GM21529 (cell line): Measurements from ENCODE around the gene LPCAT4.
A peak's percentile ranks its signal among the peaks of the same experiment; 100 is the strongest.
"Not testable (repeated sequence)": the region's sequence is repeated elsewhere in the genome, so short reads cannot be mapped to it uniquely, and the experiment has no call there.

Experiments used
- ATAC-seq: cut with Tn5 transposase; IDR thresholded peaks from one replicate; pipeline ENCODE4 v1.9.1; 2021; ENCODE audit not compliant: unreplicated experiment

The LPCAT4 gene, protein sequence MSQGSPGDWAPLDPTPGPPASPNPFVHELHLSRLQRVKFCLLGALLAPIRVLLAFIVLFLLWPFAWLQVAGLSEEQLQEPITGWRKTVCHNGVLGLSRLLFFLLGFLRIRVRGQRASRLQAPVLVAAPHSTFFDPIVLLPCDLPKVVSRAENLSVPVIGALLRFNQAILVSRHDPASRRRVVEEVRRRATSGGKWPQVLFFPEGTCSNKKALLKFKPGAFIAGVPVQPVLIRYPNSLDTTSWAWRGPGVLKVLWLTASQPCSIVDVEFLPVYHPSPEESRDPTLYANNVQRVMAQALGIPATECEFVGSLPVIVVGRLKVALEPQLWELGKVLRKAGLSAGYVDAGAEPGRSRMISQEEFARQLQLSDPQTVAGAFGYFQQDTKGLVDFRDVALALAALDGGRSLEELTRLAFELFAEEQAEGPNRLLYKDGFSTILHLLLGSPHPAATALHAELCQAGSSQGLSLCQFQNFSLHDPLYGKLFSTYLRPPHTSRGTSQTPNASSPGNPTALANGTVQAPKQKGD

DNA sequence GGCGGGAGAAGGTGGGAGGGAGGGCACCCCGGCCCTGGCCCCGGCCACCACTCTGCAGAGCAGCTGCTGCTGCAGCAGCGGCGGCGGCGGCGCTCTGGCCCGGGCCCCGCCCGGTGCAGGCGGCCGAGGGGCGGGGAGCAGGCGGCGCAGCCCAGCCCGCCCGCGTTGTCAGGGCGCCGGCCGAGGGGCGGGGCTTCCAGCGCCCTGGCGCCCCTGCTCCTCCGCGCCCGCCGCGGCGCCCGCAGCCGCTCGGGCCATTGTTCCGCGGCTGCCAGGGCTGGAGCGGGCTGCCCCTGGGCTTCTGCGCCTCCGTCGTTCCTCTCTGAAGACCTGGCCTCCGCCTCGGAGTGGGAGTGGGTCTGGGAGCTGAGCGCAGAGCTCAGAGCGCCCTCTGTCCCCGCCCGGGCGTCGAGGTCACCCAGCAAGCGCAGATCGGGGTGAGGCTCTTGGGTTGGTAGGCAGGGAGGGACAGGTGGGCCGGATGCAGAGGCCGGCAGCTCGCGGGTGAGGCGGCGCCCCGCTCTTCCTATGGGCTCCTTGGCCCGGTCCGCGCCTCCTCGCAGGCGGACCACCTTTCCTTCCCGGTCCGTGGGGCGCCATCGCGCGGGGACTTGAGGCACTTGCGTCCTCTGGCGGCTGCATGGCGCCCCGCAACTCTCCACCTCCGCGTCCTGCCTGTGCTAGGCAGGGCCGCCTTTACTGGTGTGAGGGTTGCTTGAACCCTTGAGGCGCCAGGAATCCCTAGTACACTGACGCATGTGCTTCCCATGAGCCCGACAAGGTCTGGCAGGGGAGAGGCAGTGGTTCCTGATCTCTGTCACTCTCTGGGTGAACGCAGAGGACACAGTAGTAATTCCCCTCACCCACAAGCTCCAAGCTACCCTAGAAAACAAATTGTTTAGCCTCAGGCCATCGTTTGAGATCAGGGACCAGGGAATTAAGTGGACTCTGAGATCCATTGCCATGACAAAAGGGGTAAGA is at the start of gene LPCAT4:
Gene LPCAT4 (minus strand): TSS at position 96 of the 981 bp plus-strand sequence. CDS start 96 bp downstream, outside the sequence.
- ATAC-seq, result peak; percentile 65

DNA sequence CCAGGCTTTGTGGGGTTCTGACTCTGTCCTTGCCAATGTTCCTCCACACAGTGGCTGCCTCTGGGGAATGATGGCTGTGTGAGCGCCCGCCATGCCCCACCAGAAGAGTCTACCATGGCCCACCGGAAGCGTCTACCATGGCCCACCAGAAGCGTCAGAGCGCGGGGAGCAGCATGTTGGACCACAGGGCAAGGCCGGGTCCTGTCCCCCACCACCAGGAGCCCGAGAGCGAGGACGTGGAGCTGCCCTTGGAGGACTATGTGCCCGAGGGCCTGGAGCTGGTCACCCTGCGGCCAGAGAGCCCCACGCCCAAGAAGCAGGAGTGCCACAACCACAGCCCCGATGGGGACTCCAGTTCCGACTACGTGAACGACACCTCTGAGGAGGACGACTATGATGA is 42.5 kb upstream of the LPCAT4 start:
- not testable (repeated sequence) for ATAC-seq

DNA sequence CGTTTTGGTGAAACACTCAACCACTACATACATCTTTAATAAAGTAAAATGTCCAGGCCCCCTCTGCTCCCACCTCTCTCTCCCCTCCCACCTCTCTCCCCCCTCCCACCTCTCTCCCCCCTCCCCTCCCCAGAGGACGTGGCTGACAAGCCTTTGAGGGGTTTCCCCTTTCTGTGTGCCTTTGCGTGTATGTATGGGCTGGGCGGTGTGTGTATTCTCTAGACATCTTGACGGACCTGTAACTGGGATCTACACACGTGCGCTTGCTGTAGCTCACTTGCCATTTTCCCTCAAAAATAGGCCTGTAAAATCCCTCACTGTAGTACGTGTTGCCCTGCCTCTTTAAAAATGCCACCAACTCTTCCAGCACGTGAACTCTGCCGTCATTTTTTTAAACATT is 42.0 kb upstream of the LPCAT4 start:
- ATAC-seq, result not testable (repeated sequence)

DNA sequence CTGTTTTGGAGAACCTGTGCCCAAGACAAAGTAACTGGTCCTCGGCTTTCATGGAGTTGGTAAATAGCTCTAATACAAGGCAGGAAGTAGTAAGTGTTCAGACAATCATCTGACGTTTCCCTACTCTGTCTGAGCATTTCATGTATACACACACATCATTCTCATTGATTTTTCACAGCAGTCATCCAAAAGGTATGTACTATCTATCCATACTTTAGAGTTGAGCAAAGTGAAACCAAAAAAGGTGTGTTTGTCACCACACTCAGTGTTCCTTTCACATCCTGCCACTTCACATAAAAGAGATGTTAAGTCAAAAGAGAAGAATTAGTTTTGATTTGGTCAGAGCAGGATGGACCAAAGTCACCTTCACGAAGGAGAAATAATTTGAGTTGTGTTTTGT is 36.9 kb upstream of the LPCAT4 start:
- ATAC-seq, result not testable (repeated sequence)

DNA sequence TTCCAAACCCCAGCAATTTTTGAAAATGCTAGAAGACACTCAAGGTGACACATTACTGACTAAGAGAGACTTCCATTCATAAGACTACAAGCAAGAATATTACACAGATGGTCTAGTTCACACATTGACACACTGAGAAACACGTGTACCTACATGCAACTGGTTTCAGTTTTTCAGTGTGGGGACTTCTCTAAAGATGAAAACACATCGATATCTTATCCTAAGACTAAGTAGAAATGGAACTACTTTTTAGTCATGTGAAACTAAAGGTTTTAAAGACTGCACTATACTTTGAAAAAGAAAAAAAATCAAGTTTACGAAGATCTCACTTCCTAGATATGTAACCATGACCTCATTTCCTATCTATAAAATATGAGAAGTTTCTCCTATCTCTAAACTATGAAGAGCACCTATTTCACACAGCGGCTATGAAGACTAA is 36.2 kb upstream of the LPCAT4 start:
- ATAC-seq, result peak; percentile 58

DNA sequence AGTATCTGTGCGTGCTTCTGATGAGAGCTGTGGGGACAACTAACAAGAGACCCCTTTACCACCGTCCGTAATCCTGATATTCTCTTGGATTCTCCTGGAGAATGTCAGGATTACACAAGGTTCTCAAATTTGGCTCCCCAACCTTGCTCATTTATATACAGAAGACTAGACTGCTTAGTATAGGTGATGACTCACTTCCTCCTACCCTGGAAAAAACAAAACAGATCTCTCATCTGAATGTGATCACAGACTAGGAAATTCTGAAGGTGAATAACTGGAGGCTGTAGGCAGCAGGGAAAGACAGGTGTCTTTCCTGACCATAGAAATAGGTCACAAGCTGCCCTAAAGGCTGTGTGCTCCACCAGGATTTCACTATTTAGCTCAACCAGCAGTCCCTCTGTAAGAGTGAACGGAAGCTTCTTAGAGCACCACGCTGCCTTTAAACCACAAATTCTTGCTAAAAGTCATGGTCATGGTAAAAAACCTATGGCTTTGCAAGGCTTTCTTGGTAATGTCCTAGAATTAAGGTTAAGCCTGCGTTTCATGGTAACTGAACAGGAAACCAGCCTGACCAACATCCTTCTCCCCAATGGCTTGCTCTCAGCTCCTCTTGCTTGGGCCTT is 30.8 kb upstream of the LPCAT4 start:
- ATAC-seq, result not testable (repeated sequence)

DNA sequence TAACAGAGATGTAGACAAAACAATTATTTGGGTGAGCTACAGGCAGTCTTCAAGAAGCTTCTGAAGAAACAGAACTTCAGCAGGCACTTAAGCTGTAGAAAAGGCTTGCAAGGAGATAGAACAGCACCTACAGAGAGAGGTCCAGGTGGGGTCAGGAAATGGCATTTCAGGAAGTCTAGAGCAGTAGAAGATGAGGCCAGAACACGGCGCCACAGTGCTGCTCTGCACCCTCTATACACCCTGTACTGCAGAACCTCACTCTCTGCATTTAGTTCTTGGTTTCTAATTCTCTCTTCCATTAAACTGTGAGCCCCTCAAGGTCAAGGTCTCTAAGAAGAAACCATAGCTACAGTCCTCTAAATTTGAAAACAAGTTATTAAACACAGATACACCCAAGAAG is 26.0 kb upstream of the LPCAT4 start:
- not testable (repeated sequence) for ATAC-seq

DNA sequence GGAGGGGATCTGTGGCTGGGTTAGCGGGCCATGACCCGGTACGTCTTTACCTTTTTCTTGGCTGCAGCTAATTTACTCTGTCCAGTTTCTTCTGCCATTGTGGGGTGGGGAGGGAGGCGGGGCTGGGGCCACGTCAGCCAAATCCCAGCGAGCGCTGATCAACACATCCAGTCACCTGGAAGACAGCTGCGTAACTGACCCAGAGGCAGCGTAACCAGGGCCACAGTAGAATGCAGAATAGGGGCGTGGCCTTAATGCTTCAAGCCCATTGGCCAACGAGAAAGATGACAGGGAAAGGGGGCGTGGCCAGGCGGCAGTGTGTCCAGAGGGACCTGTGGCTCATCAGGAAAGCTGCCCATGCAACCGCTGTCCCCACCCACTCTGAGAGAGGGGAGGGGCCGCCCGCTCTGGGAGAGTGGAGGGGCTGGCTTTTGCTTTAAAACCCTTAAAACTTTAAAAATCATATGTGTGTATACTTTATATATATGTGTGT is 22.6 kb upstream of the LPCAT4 start:
- not testable (repeated sequence) for ATAC-seq

DNA sequence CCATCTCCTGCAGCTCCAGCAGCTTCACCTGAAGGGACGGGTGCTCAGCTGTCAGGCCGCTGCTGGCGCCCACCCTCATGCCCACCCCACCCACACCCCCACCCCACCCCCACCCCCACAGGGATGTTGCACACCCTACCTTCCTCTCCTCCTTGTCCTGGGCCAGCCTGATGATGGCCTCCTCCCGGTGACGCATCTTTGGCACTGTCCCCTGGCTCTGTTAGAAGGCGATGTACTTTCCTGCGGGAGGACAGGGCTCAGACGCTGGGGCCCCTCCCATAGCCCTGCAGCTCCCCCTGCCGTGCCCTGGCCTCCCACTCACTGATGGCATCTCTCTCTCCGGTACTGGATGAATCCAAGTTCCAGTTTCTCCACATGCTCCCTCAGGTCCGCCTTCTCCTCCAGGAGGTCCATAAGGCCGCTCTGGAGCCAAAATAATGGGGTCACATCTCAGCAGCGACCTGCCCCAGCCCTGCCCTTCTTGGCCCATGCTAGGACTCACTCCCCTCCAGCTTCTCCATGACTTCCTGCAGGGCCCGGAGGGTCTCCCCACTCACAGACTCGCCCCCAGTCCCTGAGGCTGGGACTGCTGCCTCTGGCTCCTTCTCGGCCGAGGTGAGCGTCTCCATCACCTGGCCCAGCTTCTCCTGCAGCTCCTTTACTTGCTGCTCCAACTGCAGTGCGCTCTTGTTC is 15.0 kb upstream of the LPCAT4 start:
- not testable (repeated sequence) for ATAC-seq

DNA sequence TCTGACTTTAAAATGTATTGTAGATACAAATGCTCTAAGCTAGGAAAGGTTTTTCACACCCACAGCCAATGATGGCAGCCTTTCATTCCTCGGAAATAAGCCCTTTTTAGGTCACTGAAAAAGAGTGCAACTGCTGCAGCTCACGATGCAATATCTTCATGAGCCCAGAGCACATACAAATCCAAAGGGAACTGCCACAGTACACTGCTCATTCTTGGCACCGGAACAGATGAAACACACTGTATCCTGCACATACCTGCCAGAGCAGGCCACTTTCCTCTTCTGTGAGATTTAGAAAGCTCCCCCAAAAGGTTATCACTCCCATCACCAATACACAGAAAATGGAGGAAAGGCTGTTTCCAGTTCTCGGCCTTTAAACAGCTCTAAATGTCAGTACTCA is 13.5 kb upstream of the LPCAT4 start:
- not testable (repeated sequence) for ATAC-seq

DNA sequence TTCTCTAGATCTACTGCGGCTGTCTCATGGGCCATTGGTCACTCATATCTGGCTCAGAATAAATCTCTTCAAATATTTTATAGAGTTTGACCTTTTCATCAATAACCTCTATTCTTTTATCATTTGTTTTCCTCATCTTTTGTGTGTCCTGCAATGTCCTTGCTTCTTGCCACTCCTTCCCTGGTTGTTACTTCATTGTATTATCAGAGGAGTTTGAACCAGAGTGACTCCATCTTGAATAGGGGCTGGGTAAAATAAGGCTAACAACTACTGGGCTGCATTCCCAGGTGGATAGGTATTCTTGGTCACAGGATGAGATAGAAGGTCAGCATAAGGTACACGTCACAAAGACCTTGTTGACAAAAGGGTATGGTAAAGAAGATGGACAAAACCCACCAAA is 9.9 kb upstream of the LPCAT4 start:
- no peak for ATAC-seq

DNA sequence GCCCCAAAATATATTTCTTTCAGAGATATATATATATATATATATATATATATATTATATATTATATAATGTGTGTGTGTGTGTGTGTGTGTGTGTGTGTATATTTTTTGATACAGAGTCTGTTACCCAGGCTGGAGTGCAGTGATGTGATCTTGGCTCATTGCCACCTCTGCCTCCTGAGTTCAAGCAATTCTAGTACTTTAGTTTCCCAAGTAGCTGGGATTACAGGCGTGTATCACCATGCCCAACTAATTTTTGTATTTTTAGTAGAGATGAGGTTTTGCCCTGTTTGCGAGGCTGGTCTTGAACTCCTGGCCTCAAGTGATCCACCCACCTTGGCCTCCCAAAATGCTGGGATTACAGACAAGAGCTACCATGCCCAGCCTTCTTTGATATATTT is 8.5 kb upstream of the LPCAT4 start:
- not testable (repeated sequence) for ATAC-seq

DNA sequence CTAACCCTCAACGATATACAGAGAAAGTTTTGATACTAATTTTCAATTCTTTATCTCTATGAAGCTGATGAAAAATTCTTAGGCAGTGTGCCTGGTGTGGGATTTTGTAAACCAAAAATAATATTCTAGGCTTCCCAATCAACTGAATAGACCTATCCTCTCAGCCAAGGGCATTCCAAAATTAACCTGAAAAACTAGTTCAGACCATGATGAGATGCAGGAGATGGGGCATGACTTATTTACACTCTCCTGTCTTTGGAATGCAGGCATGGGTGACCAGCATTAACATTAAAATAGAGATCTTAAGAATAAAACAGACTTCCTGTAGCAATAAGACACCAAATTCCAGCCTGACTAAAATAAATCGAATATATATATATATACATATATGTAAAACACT is 7.8 kb upstream of the LPCAT4 start:
- no peak for ATAC-seq

DNA sequence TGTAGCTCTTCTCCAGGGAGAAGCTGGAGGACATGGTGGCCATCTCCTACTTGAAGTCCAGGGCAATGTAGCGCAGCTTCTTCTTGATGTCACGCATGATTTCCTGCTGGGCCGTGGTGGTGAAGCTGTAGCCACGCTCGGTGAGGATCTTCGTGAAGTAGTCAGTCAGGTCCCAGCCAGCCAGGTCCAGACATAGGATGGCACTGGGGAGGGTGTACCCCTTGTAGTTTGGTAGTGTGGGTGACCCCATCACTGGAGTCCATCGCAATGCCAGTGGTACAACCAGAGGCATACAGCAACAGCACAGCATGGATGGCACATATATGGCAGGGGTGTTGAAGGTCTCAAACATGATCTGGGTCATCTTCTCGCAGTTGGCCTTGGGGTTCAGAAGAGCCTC is 7.0 kb upstream of the LPCAT4 start:
- ATAC-seq, result no peak

DNA sequence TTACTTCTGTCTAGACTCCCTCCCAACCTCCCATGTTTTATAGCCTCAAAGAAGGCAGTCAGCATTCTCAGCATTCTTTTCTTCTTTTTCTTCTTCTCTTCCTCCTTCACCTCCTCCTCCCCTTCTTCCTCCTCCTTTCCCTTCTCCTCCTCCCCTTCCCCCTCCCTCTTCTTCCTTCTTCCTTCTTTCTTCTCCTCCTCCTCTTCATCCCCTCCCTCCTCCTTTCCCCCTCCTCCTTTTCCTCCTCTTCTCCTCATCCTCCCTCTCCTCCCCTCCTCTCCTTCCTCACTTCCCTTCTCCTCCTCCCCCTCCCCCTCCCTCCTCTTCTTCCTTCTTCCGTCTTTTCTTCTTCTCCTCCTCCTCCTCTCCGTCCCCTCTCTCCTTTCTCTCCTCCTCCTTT is 3.6 kb upstream of the LPCAT4 start:
- no peak for ATAC-seq

DNA sequence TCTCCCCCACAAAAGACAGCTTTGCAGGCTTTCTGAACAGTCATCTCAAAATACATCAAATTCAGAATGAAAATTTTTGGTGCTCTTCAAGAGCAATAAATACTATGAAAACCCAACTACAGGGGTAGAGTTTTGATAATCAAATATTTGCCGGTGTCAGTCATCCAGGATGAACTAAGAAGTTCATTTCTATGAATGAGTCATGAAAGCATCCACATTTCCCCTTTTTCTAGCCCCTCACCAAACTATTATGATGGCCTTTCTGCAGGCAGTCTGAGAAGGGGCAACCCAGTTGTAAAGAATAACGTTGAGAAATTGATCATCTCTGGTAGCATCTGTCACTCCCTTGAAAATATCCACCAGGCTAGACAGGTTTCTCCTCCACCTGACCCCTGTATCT is 3.1 kb upstream of the LPCAT4 start:
- no peak for ATAC-seq

DNA sequence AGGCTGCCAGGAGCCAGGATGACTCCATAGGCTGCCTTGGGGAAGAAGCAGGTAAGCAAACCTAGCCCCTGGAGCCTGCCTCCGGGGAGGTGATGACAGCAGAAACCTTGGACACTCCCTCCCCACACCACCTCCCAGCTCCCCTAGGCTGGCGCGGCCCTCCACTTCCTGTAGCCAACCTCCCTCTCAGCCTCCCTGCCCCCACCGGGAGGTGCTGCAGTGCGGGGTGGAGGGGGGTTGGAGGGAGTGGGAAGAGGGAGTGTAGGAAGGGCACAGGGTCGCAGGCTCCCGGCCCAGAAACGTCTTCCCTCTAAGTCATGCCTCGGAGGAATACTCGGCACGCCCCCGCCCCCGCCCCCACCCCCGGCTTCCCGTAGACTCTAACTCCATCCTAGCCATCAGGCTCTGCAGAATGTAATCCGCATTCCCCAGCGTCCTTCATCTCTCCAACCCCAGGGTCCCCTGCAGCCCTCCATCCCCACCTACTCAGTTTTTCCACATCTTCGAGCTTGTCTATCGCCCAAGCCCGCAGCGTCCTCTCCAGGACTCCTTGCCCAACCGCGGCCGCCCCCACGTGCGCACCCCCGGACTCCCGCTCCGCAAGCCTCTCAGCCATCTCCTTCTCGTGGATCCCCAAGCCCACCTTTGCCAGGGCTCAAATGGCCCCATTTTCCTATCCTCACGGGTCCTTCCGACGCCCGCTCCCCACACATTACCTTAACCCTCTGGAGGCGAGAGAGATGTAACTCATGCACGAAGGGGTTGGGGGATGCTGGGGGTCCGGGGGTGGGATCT is 528 bp downstream of the LPCAT4 start:
- ATAC-seq, result no peak

DNA sequence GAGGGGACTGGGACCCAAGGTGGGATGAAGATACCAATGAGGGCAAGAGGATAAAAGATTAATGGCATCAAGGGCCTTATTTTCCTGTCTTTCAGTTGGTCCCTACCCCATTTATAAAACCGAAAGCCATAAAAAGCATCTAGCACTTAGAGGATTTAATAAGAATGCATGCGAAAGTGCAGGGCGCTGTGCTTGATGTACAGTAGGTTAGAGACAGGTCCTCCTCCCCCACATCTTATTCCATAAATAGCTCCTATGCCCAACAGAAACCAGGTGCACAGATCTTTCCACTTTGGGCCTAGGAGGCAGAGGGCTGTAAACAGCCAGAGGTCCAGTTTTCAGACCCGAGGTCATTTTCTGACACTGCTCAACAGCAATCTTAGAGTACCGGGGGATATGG is 1.2 kb downstream of the LPCAT4 start:
- no peak for ATAC-seq

DNA sequence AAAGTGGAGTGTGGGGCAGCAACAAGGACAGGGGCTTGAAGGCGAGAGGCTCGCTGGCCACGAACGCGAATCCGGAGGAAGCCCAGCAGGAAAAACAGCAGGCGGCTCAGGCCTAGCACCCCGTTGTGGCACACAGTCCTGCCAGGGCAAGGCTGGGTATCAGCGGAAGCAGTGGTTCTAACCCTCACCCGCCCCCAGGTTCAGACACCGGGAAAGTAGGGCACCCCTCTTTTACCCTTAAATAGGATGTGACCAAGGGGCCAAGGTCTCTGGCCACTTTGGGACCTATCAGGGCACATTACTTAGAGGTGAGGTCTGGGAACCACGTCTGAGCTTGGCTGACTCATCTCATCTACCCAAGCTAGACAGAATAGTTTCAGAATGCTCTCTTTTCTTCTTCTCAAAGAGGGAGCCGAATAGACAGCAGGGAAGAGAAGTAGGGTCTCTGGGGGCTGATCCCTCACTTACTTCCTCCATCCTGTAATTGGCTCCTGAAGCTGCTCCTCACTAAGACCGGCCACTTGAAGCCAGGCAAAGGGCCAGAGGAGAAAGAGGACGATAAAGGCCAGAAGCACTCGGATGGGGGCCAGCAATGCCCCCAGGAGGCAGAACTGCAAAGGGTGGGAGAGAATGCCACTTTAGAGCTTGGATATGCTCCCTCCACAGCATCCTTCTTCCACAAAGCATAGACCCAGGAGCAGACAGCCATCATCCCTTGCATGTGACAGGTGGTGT is 1.7 kb downstream of the LPCAT4 start:
- no peak for ATAC-seq
